ENCODE measurements around the gene TNFSF13B. TPM values are rescaled to one million over a fixed set of nuclear protein-coding genes. Genes with fewer than 3 reads are reported as not detected.

TNFSF13B gene
- total RNA-seq (2021; fragmentation: NEBNext Ultra II Directional; extraction: Animal tissue kit (Norgen Biotek cat#: 25700)), result not detected in 2 replicates
- 0.03 TPM in 1 of 2 replicates, not detected in the other for polyA plus RNA-seq (2011; rRNA removed)
- 0.19 TPM for polyA plus RNA-seq (2011; cell fraction: cytosol; rRNA removed)
- polyA plus RNA-seq (2011; cell fraction: nucleus; rRNA removed), result 0.93 TPM
- polyA plus RNA-seq (2012, experiment 1 of 2), result 0.35 TPM in 1 of 4 replicates, not detected in the others
- not detected for polyA plus RNA-seq (2012, experiment 2 of 2)
- polyA plus RNA-seq (2013, experiment 1 of 2), result 0.77 TPM
- 0.24 TPM for polyA plus RNA-seq (2013, experiment 2 of 2)
- polyA minus RNA-seq (2011; rRNA and poly(A)+ RNA removed), result 0.50 TPM in 1 of 2 replicates, not detected in the other
- not detected for polyA minus RNA-seq (2011; cell fraction: cytosol; rRNA and poly(A)+ RNA removed)
- 3.1 TPM for polyA minus RNA-seq (2011; cell fraction: nucleus; rRNA and poly(A)+ RNA removed)
- long read RNA-seq, experiment 1, result 0 reads
- long read RNA-seq, experiment 2, result 0 reads

GRCh38 chr13:108269601-108270328, at the start of gene TNFSF13B:
Gene TNFSF13B, plus strand, starts transcription at chr13:108269718. Its CDS starts 178 bp downstream, at chr13:108269896.
- Histone ChIP-seq H4K91ac (replicated peaks; ENCODE audit: insufficient read length, low read length) (no peak within 1 kb of the TSS), H3K9me3 (ENCODE audit: insufficient read depth in 2 of 2, low read depth in 1 of 2, low read length in 1 of 2) (no peaks in the 10 kb centered on the region), H3K36me3 (ENCODE audit: control insufficient read depth in 2 of 4, insufficient read depth in 4 of 4, low read length in 3 of 4) (no peaks in the 10 kb centered on the region; a peak in 1 of 8 replicates), H3K4me3 (ENCODE audit: extremely low read depth in 1 of 4, insufficient read depth in 2 of 4, low read depth in 3 of 4, low read length in 4 of 4) (no peak within 1 kb of the TSS), H3K79me2 (ENCODE audit: control insufficient read depth in 1 of 2, insufficient read depth in 2 of 2, low read length in 2 of 2) (no peaks in the 10 kb centered on the region), H3K4me2 (ENCODE audit: insufficient read depth in 1 of 2, low read depth in 2 of 2, low read length in 2 of 2) (0 out of 4 replicates have a peak within 1 kb of the TSS, but pooled peaks of 1 of the 2 experiments have one; percentile 19), H4K20me1 (replicated peaks in 1 of 2; ENCODE audit: control insufficient read depth in 1 of 2, insufficient read depth in 2 of 2, low read length in 2 of 2) (no peaks in the 10 kb centered on the region), H3K56ac (replicated peaks; ENCODE audit: insufficient read length, low read depth, low read length) (no peak within 1 kb of the TSS), H3K9ac (replicated peaks in 1 of 4; ENCODE audit: extremely low read depth in 1 of 4, low read depth in 3 of 4, low read length in 3 of 4) (no peak within 1 kb of the TSS), H3K4me1 (replicated peaks in 1 of 4; ENCODE audit: control insufficient read depth in 3 of 4, insufficient read depth in 4 of 4, low read length in 3 of 4) (no peaks in the 10 kb centered on the region; a peak in 1 of 7 replicates), H3K27me3 (replicated peaks in 1 of 4; ENCODE audit: control insufficient read depth in 3 of 4, extremely low read depth in 1 of 4, insufficient read depth in 3 of 4, low read length in 3 of 4) (no peaks in the 10 kb centered on the region), H4K8ac (ENCODE audit: extremely low read depth, insufficient read depth, low read length) (no peak within 1 kb of the TSS), H3K79me1 (ENCODE audit: low read depth, low read length) (no peaks in the 10 kb centered on the region), H3K14ac (ENCODE audit: insufficient read length) (no peak within 1 kb of the TSS), H3K23ac (ENCODE audit: insufficient read length) (no peak within 1 kb of the TSS), H2BK15ac (ENCODE audit: low read length) (no peak within 1 kb of the TSS), H2BK120ac (replicated peaks; ENCODE audit: low read depth, low read length) (no peak within 1 kb of the TSS), H2BK20ac (ENCODE audit: low read length) (no peak within 1 kb of the TSS), H4K5ac (ENCODE audit: insufficient read length, low read depth, low read length) (no peak within 1 kb of the TSS), H2AK5ac (ENCODE audit: low read depth, low read length) (no peak within 1 kb of the TSS), H3K23me2 (ENCODE audit: low read depth, low read length) (no peaks in the 10 kb centered on the region; the same call in 1 of the 2 replicates), H3K27ac (ENCODE audit: low read depth, low read length) (no peak within 1 kb of the TSS), H2BK5ac (ENCODE audit: low read depth, low read length) (no peak within 1 kb of the TSS), H3K4ac (replicated peaks; ENCODE audit: insufficient read length, low read depth, low read length) (no peak within 1 kb of the TSS), H2AFZ (ENCODE audit: low read length) (peak within 1 kb of the TSS; percentile 30), H2BK12ac (ENCODE audit: low read depth, low read length) (no peak within 1 kb of the TSS), H3K18ac (ENCODE audit: extremely low read depth, low read length) (no peak within 1 kb of the TSS)
- ChIA-PET POLR2A (ENCODE audit: partially characterized antibody) (no interaction called here), CTCF (ENCODE audit: partially characterized antibody) (interaction anchor here (0.7 to 1.6 kb wide), 5 partner anchors 9 to 224 kb away, joined by 3 to 4 read pairs (median 3); no protein-coding TSS in a partner anchor)
- FAIRE-seq (no peak), DNase-seq (ENCODE audit: low read depth in 1 of 2, low spot score in 2 of 2) (peak; percentile 9 to 60)
- WGBS, 2 experiments (ENCODE audit: extremely low coverage in 1 of 2, insufficient coverage in 1 of 2, insufficient read length in 1 of 2, insufficient replicate concordance in 2 of 2, low coverage in 1 of 2, low lambda C conversion rate in 2 of 2, missing lambda C conversion rate in 1 of 2), result 63% methylated on average over 12 of the region's 16 CpGs; no CpG with 5 or more reads in 1 of the 2 experiments
- TF ChIP-seq FOSL1 (IDR thresholded peaks at IDR 0.05; ENCODE audit: insufficient read depth, low read depth, low read length) (no peak), RAD21 (IDR thresholded peaks at IDR 0.05 in 1 of 2, conservative IDR thresholded peaks at IDR 0.05 in 1 of 2; ENCODE audit: low read depth in 2 of 2, low read length in 2 of 2) (peak; percentile 43 to 56; a peak in 3 of 4 replicates), CTCF (IDR thresholded peaks at IDR 0.05; ENCODE audit: control extremely low read depth in 1 of 3, insufficient read depth in 1 of 3, low read depth in 1 of 3, low read length in 3 of 3) (peak; percentile 31 to 39 (median 37)), TCF12 (IDR thresholded peaks at IDR 0.05; ENCODE audit: low read depth, low read length) (no peak), CTBP2 (IDR thresholded peaks at IDR 0.05; ENCODE audit: borderline replicate concordance, insufficient read depth, insufficient read length, low read length) (no peak), BACH1 (IDR thresholded peaks at IDR 0.05; ENCODE audit: low read length) (no peak)

All from H1 (cell line).